Activated CD8-positive, alpha-beta memory T cell treated with anti-CD3 and anti-CD28 coated beads for 4 hours (primary cell): ENCODE results near the gene SLC8A1.

Source experiments
- DNase-seq, 2 donors: peaks; one replicate each; pipeline ENCODE4 v3.0.0-alpha.2; 2020; ENCODE audit warnings: low read depth in 2 of 2

The SLC8A1 gene

GRCh38 chr2:40048506-40048905, 403.4 kb downstream of the SLC8A1 start:
- DNase-seq, result no peak

- DNase-seq, result no peak
These were observed 404.5 kb downstream of the SLC8A1 start for GRCh38 chr2:40047406-40047805.
